ENCODE data around the gene PROSER2. TPM values are rescaled to one million over a fixed set of nuclear protein-coding genes. Genes with fewer than 3 reads are reported as not detected.

PROSER2 gene
- total RNA-seq, 1 donor from 2014 or later: 5.7 TPM

GRCh38 chr10:11804336-11804735 is 18.8 kb upstream of the PROSER2 start:
- H3K4me1 Mint-ChIP-seq (ENCODE audit: unreplicated experiment): no peaks in the 10 kb centered on the region
- no peak for TF ChIP-seq CTCF (IDR thresholded peaks at IDR 0.05; ENCODE audit: unreplicated experiment)

GRCh38 chr10:11805792-11806191 is 17.4 kb upstream of the PROSER2 start:
- no peaks in the 10 kb centered on the region for H3K36me3 Mint-ChIP-seq (ENCODE audit: low read depth, unreplicated experiment)
- peaks cover 3% of the 10 kb centered on the region for H3K4me1 Mint-ChIP-seq (ENCODE audit: unreplicated experiment)
- TF ChIP-seq CTCF (IDR thresholded peaks at IDR 0.05; ENCODE audit: unreplicated experiment): no peak
- peaks cover 3% of the 10 kb centered on the region for H3K27me3 Mint-ChIP-seq (ENCODE audit: unreplicated experiment)
- no peak for DNase-seq (ENCODE audit: low spot score)
- H3K4me3 Mint-ChIP-seq (ENCODE audit: unreplicated experiment): no peak overlapping the region
- no peaks in the 10 kb centered on the region for H3K9me3 Mint-ChIP-seq (ENCODE audit: unreplicated experiment)
- H3K27ac Mint-ChIP-seq (ENCODE audit: unreplicated experiment): no peak overlapping the region

More at GRCh38 chr10:11804336-11804735, 18.8 kb upstream of the PROSER2 start:
- H3K36me3 Mint-ChIP-seq (ENCODE audit: low read depth, unreplicated experiment): no peaks in the 10 kb centered on the region
- no peak overlapping the region for H3K4me3 Mint-ChIP-seq (ENCODE audit: unreplicated experiment)
- DNase-seq (ENCODE audit: low spot score): no peak
- H3K9me3 Mint-ChIP-seq (ENCODE audit: unreplicated experiment): no peaks in the 10 kb centered on the region
- H3K27me3 Mint-ChIP-seq (ENCODE audit: unreplicated experiment): peaks cover 2% of the 10 kb centered on the region
- no peak overlapping the region for H3K27ac Mint-ChIP-seq (ENCODE audit: unreplicated experiment)

GRCh38 chr10:11806706-11807105 is 16.4 kb upstream of the PROSER2 start:
- TF ChIP-seq CTCF (IDR thresholded peaks at IDR 0.05; ENCODE audit: unreplicated experiment): no peak
- Mint-ChIP-seq H3K27ac (ENCODE audit: unreplicated experiment) (no peak overlapping the region), H3K4me3 (ENCODE audit: unreplicated experiment) (no peak overlapping the region), H3K4me1 (ENCODE audit: unreplicated experiment) (peaks cover 3% of the 10 kb centered on the region), H3K9me3 (ENCODE audit: unreplicated experiment) (no peaks in the 10 kb centered on the region), H3K36me3 (ENCODE audit: low read depth, unreplicated experiment) (no peaks in the 10 kb centered on the region), H3K27me3 (ENCODE audit: unreplicated experiment) (peaks cover 2% of the 10 kb centered on the region)
- DNase-seq (ENCODE audit: low spot score): no peak

- no peaks in the 10 kb centered on the region for H3K36me3 Mint-ChIP-seq (ENCODE audit: low read depth, unreplicated experiment)
- H3K27ac Mint-ChIP-seq (ENCODE audit: unreplicated experiment): no peak overlapping the region
- peaks cover 4% of the 10 kb centered on the region for H3K4me1 Mint-ChIP-seq (ENCODE audit: unreplicated experiment)
- peaks cover 2% of the 10 kb centered on the region for H3K27me3 Mint-ChIP-seq (ENCODE audit: unreplicated experiment)
- H3K9me3 Mint-ChIP-seq (ENCODE audit: unreplicated experiment): no peaks in the 10 kb centered on the region
- TF ChIP-seq CTCF (IDR thresholded peaks at IDR 0.05; ENCODE audit: unreplicated experiment): no peak
- no peak for DNase-seq (ENCODE audit: low spot score)
- no peak overlapping the region for H3K4me3 Mint-ChIP-seq (ENCODE audit: unreplicated experiment)
Measured at GRCh38 chr10:11808808-11809207, 14.3 kb upstream of the PROSER2 start.

- DNase-seq (ENCODE audit: low spot score): no peak
- H3K27ac Mint-ChIP-seq (ENCODE audit: unreplicated experiment): no peak overlapping the region
Measured at GRCh38 chr10:11810313-11810766, 12.8 kb upstream of the PROSER2 start.

More at GRCh38 chr10:11810313-11810766, 12.8 kb upstream of the PROSER2 start:
- Mint-ChIP-seq H3K27me3 (ENCODE audit: unreplicated experiment) (peaks cover 3% of the 10 kb centered on the region), H3K4me3 (ENCODE audit: unreplicated experiment) (no peak overlapping the region), H3K4me1 (ENCODE audit: unreplicated experiment) (peaks cover 9% of the 10 kb centered on the region), H3K9me3 (ENCODE audit: unreplicated experiment) (no peaks in the 10 kb centered on the region), H3K36me3 (ENCODE audit: low read depth, unreplicated experiment) (no peaks in the 10 kb centered on the region)
- TF ChIP-seq CTCF (IDR thresholded peaks at IDR 0.05; ENCODE audit: unreplicated experiment): no peak

Data from endothelial cell (in vitro differentiated cells).